Measurements from ENCODE around the gene BMS1. TPM values are rescaled to one million over a fixed set of nuclear protein-coding genes. Genes with fewer than 3 reads are reported as not detected.
"Not testable (repeated sequence)": the region's sequence is repeated elsewhere in the genome, so short reads cannot be mapped to it uniquely, and the experiment has no call there.

BMS1 gene
- polyA plus RNA-seq, 1 of the 3 experiments (the other 2 are of a cell fraction) = 4.9 TPM

DNA sequence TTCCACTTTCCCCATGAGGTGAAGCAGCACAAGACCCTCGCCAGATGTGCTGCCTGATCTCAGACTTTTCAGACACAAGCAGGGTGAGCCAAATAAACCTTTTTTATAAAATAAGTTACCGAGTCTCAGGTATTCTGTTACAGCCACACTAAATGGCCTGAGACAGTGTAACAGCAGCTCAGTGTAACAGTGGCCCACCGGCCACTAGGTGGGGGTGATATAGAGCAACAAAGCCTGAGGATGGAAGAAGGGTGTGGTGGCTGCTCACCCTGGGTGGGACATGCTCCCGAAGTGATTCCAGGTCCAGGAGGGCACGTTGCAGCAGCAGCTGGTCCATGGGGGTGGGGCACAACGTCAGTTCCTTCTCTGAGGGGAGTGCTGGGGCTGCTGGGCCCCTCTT is 44.6 kb downstream of the BMS1 start:
- Histone ChIP-seq H3K79me2 (ENCODE audit: insufficient read depth) (peaks cover 22% of the 10 kb centered on the region; the same call in 1 of the 2 replicates), H3K4me1 (ENCODE audit: control insufficient read depth in 1 of 2, insufficient read depth in 2 of 2, low read depth in 1 of 2, low read length in 1 of 2) (no peaks in the 10 kb centered on the region), H3F3A (replicated peaks; ENCODE audit: insufficient read depth) (no peaks in the 10 kb centered on the region), H4K20me1 (ENCODE audit: insufficient read depth) (no peaks in the 10 kb centered on the region), H3K4me2 (no peak overlapping the region), H3K9me3 (0 out of 2 replicates have a peak, but pooled peaks cover 4% of the 10 kb centered on the region), H2AFZ (ENCODE audit: low read depth) (no peak overlapping the region), H3K27ac (ENCODE audit: low read depth in 2 of 2, low read length in 1 of 2) (no peak overlapping the region), H3K27me3 (ENCODE audit: insufficient read depth) (no peaks in the 10 kb centered on the region), H3K36me3 (replicated peaks in 1 of 2; ENCODE audit: control insufficient read depth in 1 of 2, insufficient read depth in 2 of 2, low read length in 1 of 2) (peaks cover 59 to 68% of the 10 kb centered on the region in 2 experiments), H3K9ac (no peak overlapping the region), H3K4me3 (ENCODE audit: low read depth in 2 of 2, low read length in 1 of 2) (no peak overlapping the region), H3K9me2 (no peaks in the 10 kb centered on the region)
- ChIA-PET POLR2A (no interaction called here), CTCF (interaction anchor here (1.4 kb wide), 1 partner anchor 37 kb away, joined by 4 read pairs; no protein-coding TSS in a partner anchor)
- TF ChIP-seq SMC3 (IDR thresholded peaks at IDR 0.05; ENCODE audit: low read depth, low read length) (no peak), RCOR1 (IDR thresholded peaks at IDR 0.05; ENCODE audit: low read length) (no peak)
- WGBS (ENCODE audit: low lambda C conversion rate) = 88% methylated on average over 5 of the region's 6 CpGs
- DNase-seq = peak; percentile 20

GRCh38 chr10:42828391-42828790 is 45.8 kb downstream of the BMS1 start:
- H4K20me1 ChIP-seq (ENCODE audit: insufficient read depth); POLR2A ChIA-PET; H3K27me3 ChIP-seq (ENCODE audit: insufficient read depth); DNase-seq; H3K9me2 ChIP-seq; H3K4me2 ChIP-seq; H2AFZ ChIP-seq (ENCODE audit: low read depth); H3K9me3 ChIP-seq; H3K4me3 ChIP-seq (ENCODE audit: low read depth in 2 of 2, low read length in 1 of 2); CTCF ChIA-PET; H3K27ac ChIP-seq (ENCODE audit: low read depth in 2 of 2, low read length in 1 of 2); H3F3A ChIP-seq (replicated peaks; ENCODE audit: insufficient read depth); H3K9ac ChIP-seq; H3K4me1 ChIP-seq (ENCODE audit: control insufficient read depth in 1 of 2, insufficient read depth in 2 of 2, low read depth in 1 of 2, low read length in 1 of 2): not testable (repeated sequence)
- peaks cover 22% of the 10 kb centered on the region; the same call in 1 of the 2 replicates for H3K79me2 ChIP-seq (ENCODE audit: insufficient read depth)
- peaks cover 52 to 63% of the 10 kb centered on the region in 2 experiments for H3K36me3 ChIP-seq (replicated peaks in 1 of 2; ENCODE audit: control insufficient read depth in 1 of 2, insufficient read depth in 2 of 2, low read length in 1 of 2)
- WGBS (ENCODE audit: low lambda C conversion rate) = 98% methylated on average over 4 of the region's 4 CpGs

DNA sequence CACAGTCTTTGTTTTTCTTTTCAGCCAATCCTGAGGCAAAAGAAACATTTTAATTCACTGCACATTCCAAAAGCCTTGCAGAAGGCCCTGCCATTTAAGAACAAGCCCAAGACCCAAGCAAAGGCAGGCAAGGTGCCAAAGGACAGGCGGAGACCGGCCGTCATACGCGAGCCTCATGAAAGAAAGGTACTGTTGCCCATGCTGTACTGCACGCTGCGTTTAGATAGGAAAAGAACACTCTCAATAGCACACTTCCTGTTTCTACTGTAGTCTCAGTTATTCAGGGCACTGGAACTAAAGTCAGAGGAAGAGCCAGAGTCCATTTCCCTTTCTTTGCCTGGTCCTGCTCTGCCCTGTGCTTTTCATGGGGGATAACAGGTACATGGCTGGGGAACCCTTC is 47.6 kb downstream of the BMS1 start:
- Histone ChIP-seq H3K4me2 (no peak overlapping the region), H2AFZ (ENCODE audit: low read depth) (no peak overlapping the region), H3K4me1 (ENCODE audit: control insufficient read depth in 1 of 2, insufficient read depth in 2 of 2, low read depth in 1 of 2, low read length in 1 of 2) (no peaks in the 10 kb centered on the region), H3F3A (replicated peaks; ENCODE audit: insufficient read depth) (peaks cover 5% of the 10 kb centered on the region), H3K27me3 (ENCODE audit: insufficient read depth) (no peaks in the 10 kb centered on the region), H3K4me3 (ENCODE audit: low read depth in 2 of 2, low read length in 1 of 2) (no peak overlapping the region), H3K9me3 (no peaks in the 10 kb centered on the region), H3K9me2 (no peaks in the 10 kb centered on the region), H3K36me3 (replicated peaks in 1 of 2; ENCODE audit: control insufficient read depth in 1 of 2, insufficient read depth in 2 of 2, low read length in 1 of 2) (peaks cover 40 to 44% of the 10 kb centered on the region in 2 experiments), H3K27ac (ENCODE audit: low read depth in 2 of 2, low read length in 1 of 2) (no peak overlapping the region), H4K20me1 (ENCODE audit: insufficient read depth) (no peaks in the 10 kb centered on the region), H3K79me2 (ENCODE audit: insufficient read depth) (peaks cover 18% of the 10 kb centered on the region; the same call in 1 of the 2 replicates), H3K9ac (no peak overlapping the region)
- POLR2A ChIA-PET = no interaction called here
- DNase-seq = no peak
- 99% methylated on average over 7 of the region's 7 CpGs for WGBS (ENCODE audit: low lambda C conversion rate)
- CTCF ChIA-PET = no interaction called here
- TF ChIP-seq SMC3 (IDR thresholded peaks at IDR 0.05; ENCODE audit: low read depth, low read length) (no peak), POLR2AphosphoS5 (IDR thresholded peaks at IDR 0.05; ENCODE audit: low read depth, low read length) (no peak), GABPA (IDR thresholded peaks at IDR 0.05; ENCODE audit: low read depth) (no peak), TEAD4 (IDR thresholded peaks at IDR 0.05; ENCODE audit: borderline replicate concordance, insufficient read depth) (no peak), USF1 (IDR thresholded peaks at IDR 0.05; ENCODE audit: borderline replicate concordance, low read depth) (no peak), ZBTB33 (IDR thresholded peaks at IDR 0.05; ENCODE audit: borderline replicate concordance, low read depth) (no peak), TCF12 (IDR thresholded peaks at IDR 0.05) (no peak), EP300 (IDR thresholded peaks at IDR 0.05; ENCODE audit: borderline replicate concordance in 1 of 2, low read depth in 1 of 2, low read length in 1 of 2) (no peak), RCOR1 (IDR thresholded peaks at IDR 0.05; ENCODE audit: low read length) (no peak), TAF1 (IDR thresholded peaks at IDR 0.05; ENCODE audit: borderline replicate concordance, low read depth, low read length) (no peak), EZH2phosphoT487 (IDR thresholded peaks at IDR 0.05; ENCODE audit: borderline replicate concordance, low read depth) (no peak), MXI1 (IDR thresholded peaks at IDR 0.05; ENCODE audit: low read depth, low read length) (no peak), FOXM1 (IDR thresholded peaks at IDR 0.05; ENCODE audit: low read depth) (no peak), RFX5 (IDR thresholded peaks at IDR 0.05; ENCODE audit: low read length) (no peak), GATA2 (CRISPR knock-in tag; IDR thresholded peaks at IDR 0.05) (no peak), MEF2A (IDR thresholded peaks at IDR 0.05; ENCODE audit: borderline replicate concordance, low read depth) (no peak), FOSL2 (IDR thresholded peaks at IDR 0.05; ENCODE audit: borderline replicate concordance, low read depth) (no peak), CHD2 (IDR thresholded peaks at IDR 0.05; ENCODE audit: low read length, partially characterized antibody) (no peak)
- TF ChIP-seq, protein P1, sequence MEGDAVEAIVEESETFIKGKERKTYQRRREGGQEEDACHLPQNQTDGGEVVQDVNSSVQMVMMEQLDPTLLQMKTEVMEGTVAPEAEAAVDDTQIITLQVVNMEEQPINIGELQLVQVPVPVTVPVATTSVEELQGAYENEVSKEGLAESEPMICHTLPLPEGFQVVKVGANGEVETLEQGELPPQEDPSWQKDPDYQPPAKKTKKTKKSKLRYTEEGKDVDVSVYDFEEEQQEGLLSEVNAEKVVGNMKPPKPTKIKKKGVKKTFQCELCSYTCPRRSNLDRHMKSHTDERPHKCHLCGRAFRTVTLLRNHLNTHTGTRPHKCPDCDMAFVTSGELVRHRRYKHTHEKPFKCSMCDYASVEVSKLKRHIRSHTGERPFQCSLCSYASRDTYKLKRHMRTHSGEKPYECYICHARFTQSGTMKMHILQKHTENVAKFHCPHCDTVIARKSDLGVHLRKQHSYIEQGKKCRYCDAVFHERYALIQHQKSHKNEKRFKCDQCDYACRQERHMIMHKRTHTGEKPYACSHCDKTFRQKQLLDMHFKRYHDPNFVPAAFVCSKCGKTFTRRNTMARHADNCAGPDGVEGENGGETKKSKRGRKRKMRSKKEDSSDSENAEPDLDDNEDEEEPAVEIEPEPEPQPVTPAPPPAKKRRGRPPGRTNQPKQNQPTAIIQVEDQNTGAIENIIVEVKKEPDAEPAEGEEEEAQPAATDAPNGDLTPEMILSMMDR (IDR thresholded peaks at IDR 0.05) = no peak
